ENCODE data around the gene DSTN. TPM values are rescaled to one million over a fixed set of nuclear protein-coding genes. Genes with fewer than 3 reads are reported as not detected.

DSTN gene
- total RNA-seq, 1 donor: 348 TPM

- DNase-seq (ENCODE audit: low read depth): peak; percentile 86
- no peak overlapping the region for H3K4me3 ChIP-seq (ENCODE audit: low read depth, low read length)
- TF ChIP-seq, protein P1, sequence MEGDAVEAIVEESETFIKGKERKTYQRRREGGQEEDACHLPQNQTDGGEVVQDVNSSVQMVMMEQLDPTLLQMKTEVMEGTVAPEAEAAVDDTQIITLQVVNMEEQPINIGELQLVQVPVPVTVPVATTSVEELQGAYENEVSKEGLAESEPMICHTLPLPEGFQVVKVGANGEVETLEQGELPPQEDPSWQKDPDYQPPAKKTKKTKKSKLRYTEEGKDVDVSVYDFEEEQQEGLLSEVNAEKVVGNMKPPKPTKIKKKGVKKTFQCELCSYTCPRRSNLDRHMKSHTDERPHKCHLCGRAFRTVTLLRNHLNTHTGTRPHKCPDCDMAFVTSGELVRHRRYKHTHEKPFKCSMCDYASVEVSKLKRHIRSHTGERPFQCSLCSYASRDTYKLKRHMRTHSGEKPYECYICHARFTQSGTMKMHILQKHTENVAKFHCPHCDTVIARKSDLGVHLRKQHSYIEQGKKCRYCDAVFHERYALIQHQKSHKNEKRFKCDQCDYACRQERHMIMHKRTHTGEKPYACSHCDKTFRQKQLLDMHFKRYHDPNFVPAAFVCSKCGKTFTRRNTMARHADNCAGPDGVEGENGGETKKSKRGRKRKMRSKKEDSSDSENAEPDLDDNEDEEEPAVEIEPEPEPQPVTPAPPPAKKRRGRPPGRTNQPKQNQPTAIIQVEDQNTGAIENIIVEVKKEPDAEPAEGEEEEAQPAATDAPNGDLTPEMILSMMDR (IDR thresholded peaks at IDR 0.05; ENCODE audit: insufficient read depth, low read length): peak; percentile 97
These were observed 32.9 kb upstream of the DSTN start for GRCh38 chr20:17536944-17537444.

- TF ChIP-seq, protein P1 (IDR thresholded peaks at IDR 0.05; ENCODE audit: insufficient read depth, low read length): no peak
- DNase-seq (ENCODE audit: low read depth): no peak
- no peak overlapping the region for H3K4me3 ChIP-seq (ENCODE audit: low read depth, low read length)
These were observed 31.9 kb upstream of the DSTN start for GRCh38 chr20:17537959-17538358.

GRCh38 chr20:17538517-17539170 is 31.2 kb upstream of the DSTN start:
- no peak for DNase-seq (ENCODE audit: low read depth)
- TF ChIP-seq, protein P1 (IDR thresholded peaks at IDR 0.05; ENCODE audit: insufficient read depth, low read length): no peak
- H3K4me3 ChIP-seq (ENCODE audit: low read depth, low read length): no peak overlapping the region

- no peak for DNase-seq (ENCODE audit: low read depth)
- TF ChIP-seq, protein P1 (IDR thresholded peaks at IDR 0.05; ENCODE audit: insufficient read depth, low read length): no peak
- H3K4me3 ChIP-seq (ENCODE audit: low read depth, low read length): no peak overlapping the region
These were observed 28.3 kb upstream of the DSTN start for GRCh38 chr20:17541596-17541995.

DNA sequence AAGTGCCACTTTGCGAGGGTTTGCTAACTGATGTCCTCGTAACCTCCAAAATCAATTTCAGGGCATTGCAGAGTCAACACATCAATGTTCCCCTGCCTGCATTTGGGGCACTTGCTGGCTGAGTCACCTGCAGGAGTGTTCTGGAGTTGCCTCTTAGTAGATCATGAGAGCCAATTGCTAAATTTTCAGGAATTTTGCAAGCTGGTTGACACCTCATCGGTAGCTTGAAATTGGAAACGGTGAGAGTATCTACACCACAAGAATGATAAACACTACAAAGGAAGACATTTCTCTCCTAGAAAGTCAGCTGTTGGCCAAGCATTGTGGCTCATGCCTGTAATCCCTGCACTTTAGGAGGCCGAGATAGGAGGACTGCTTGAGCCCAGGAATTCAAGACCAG is 27.9 kb upstream of the DSTN start:
- TF ChIP-seq, protein P1 (IDR thresholded peaks at IDR 0.05; ENCODE audit: insufficient read depth, low read length): no peak
- DNase-seq (ENCODE audit: low read depth): peak; percentile 78
- H3K4me3 ChIP-seq (ENCODE audit: low read depth, low read length): no peak overlapping the region

- TF ChIP-seq, protein P1 (IDR thresholded peaks at IDR 0.05; ENCODE audit: insufficient read depth, low read length): no peak
- H3K4me3 ChIP-seq (ENCODE audit: low read depth, low read length): no peak overlapping the region
- DNase-seq (ENCODE audit: low read depth): no peak
These were observed 27.4 kb upstream of the DSTN start for GRCh38 chr20:17542481-17542880.

DNA sequence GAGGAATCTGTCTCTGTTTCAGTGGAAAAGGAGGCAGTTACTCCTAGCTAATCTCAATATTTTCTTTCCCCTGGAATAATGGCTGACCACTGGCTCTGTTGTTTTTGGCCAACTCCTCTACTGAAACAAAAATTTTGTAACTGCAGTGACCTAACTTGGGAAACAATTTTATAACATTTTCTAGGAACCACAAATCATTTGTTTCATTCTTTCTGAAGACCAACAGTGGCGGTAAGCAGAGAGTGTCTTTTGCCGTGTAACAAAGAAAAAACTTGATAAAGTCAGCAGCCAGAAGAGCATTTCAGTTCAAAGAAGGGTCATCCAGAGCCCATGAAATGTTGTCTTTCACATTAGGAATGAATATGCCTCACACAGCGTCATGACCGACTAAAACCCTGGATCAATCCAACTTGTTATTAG is 26.9 kb upstream of the DSTN start:
- TF ChIP-seq, protein P1 (IDR thresholded peaks at IDR 0.05; ENCODE audit: insufficient read depth, low read length): no peak
- DNase-seq (ENCODE audit: low read depth): peak; percentile 95
- no peak overlapping the region for H3K4me3 ChIP-seq (ENCODE audit: low read depth, low read length)

Data from fibroblast of the aortic adventitia (primary cell).